GM12891 (cell line): ENCODE data around the gene PIGA.
"Not testable (repeated sequence)": the region's sequence is repeated elsewhere in the genome, so short reads cannot be mapped to it uniquely, and the experiment has no call there.

Source experiments
- DNase-seq: peaks from one replicate; pipeline ENCODE4 v3.0.0; 2011; ENCODE audit warnings: low spot score; ENCODE audit not compliant: insufficient read length
- FAIRE-seq: peaks from 2 replicates; lab custom pipeline; 2011; peaks lifted over from hg19 to GRCh38; lab: Jason Lieb, UNC
- PAX5 ChIP-seq: IDR thresholded peaks from 2 replicates; pipeline ENCODE4 v1.6.1; 2011; ENCODE audit warnings: low read length, moderate library complexity, mild to moderate bottlenecking; ENCODE audit not compliant: insufficient read depth, severe bottlenecking
- POLR2A ChIP-seq: IDR thresholded peaks from 2 replicates; pipeline ENCODE4 v1.6.1; 2011; ENCODE audit warnings: low read depth, low read length, control low read depth
- POLR2AphosphoS5 ChIP-seq: IDR thresholded peaks from 2 replicates; pipeline ENCODE4 v1.6.1; 2011; ENCODE audit warnings: low read depth, low read length, control low read depth
- POU2F2 ChIP-seq: IDR thresholded peaks from 2 replicates; pipeline ENCODE4 v1.6.1; 2011; ENCODE audit warnings: low read depth, mild to moderate bottlenecking, control low read depth, low read length, moderate library complexity
- SPI1 ChIP-seq: IDR thresholded peaks from 2 replicates; pipeline ENCODE4 v1.6.1; 2011; ENCODE audit warnings: low read depth, low read length, control low read depth
- TAF1 ChIP-seq: IDR thresholded peaks from 2 replicates; pipeline ENCODE4 v1.6.1; 2011; ENCODE audit warnings: low read depth, low read length, control low read depth

Gene PIGA

GRCh38 chrX:15322072-15322471, 13.3 kb downstream of the PIGA start:
- TF ChIP-seq TAF1 (no peak), SPI1 (no peak), POLR2AphosphoS5 (no peak)
- no peak for FAIRE-seq

GRCh38 chrX:15321447-15321846, 13.9 kb downstream of the PIGA start:
- no peak for FAIRE-seq
- TF ChIP-seq POLR2A (no peak), SPI1 (0 out of 2 replicates have a peak, but pooled peaks have one; percentile 1)
- no peak for DNase-seq

More at GRCh38 chrX:15322072-15322471, 13.3 kb downstream of the PIGA start:
- DNase-seq = no peak

- DNase-seq (no peak), FAIRE-seq (peak; percentile 87)
- TF ChIP-seq POU2F2 (no peak), POLR2AphosphoS5 (no peak), SPI1 (no peak), POLR2A (no peak), PAX5 (no peak), TAF1 (no peak)
Observed at GRCh38 chrX:15320297-15320696, 15.0 kb downstream of the PIGA start.

GRCh38 chrX:15319075-15319474, 16.2 kb downstream of the PIGA start:
- FAIRE-seq (no peak), DNase-seq (no peak)
- no peak for TF ChIP-seq TAF1
- TF ChIP-seq POLR2AphosphoS5 = no peak
- no peak for TF ChIP-seq PAX5
- no peak for TF ChIP-seq POLR2A
- TF ChIP-seq SPI1 = no peak
- TF ChIP-seq POU2F2 = no peak

- no peak for DNase-seq
- TF ChIP-seq POLR2A (no peak), POU2F2 (no peak), SPI1 (no peak), PAX5 (no peak), POLR2AphosphoS5 (no peak), TAF1 (no peak)
- FAIRE-seq = no peak
Observed at GRCh38 chrX:15315509-15315908, 19.8 kb downstream of the PIGA start, which contains the start of gene ASB11. ASB11 (minus strand) TSS chrX:15315640; CDS start chrX:15315605, 35 bp downstream.

GRCh38 chrX:15314472-15314871, 20.9 kb downstream of the PIGA start:
- DNase-seq (no peak), FAIRE-seq (no peak)
- TF ChIP-seq TAF1 (no peak), POLR2A (no peak), SPI1 (no peak), POLR2AphosphoS5 (no peak), PAX5 (no peak), POU2F2 (no peak)

- no peak for TF ChIP-seq SPI1
- TF ChIP-seq PAX5 = no peak
- no peak for TF ChIP-seq TAF1
- no peak for TF ChIP-seq POLR2AphosphoS5
- no peak for TF ChIP-seq POU2F2
- TF ChIP-seq POLR2A = no peak
- FAIRE-seq (no peak), DNase-seq (no peak)
Observed at GRCh38 chrX:15311119-15311518, 24.2 kb downstream of the PIGA start.

- no peak for DNase-seq
- no peak for FAIRE-seq
- TF ChIP-seq POU2F2 = no peak
- TF ChIP-seq PAX5 = no peak
Observed at GRCh38 chrX:15310117-15310516, 25.2 kb downstream of the PIGA start.

- not testable (repeated sequence) for DNase-seq, FAIRE-seq
Observed at GRCh38 chrX:15305899-15306298, 29.4 kb downstream of the PIGA start.

- DNase-seq = no peak
- FAIRE-seq = no peak
- TF ChIP-seq POLR2A = no peak
- TF ChIP-seq TAF1 = no peak
- no peak for TF ChIP-seq SPI1
- no peak for TF ChIP-seq PAX5
- no peak for TF ChIP-seq POLR2AphosphoS5
- no peak for TF ChIP-seq POU2F2
Observed at GRCh38 chrX:15301924-15302323, 33.4 kb downstream of the PIGA start.

- FAIRE-seq (peak; percentile 48), DNase-seq (no peak)
- TF ChIP-seq POLR2AphosphoS5 (no peak), POLR2A (no peak), SPI1 (no peak), PAX5 (no peak), POU2F2 (no peak), TAF1 (no peak)
Observed at GRCh38 chrX:15299941-15300851, 35.1 kb downstream of the PIGA start.
